ENCODE data around the gene NUB1.

- TF ChIP-seq POLR2A (IDR thresholded peaks at IDR 0.05; ENCODE audit: low read length) (no peak), GATA1 (IDR thresholded peaks at IDR 0.05; ENCODE audit: low read depth, low read length) (no peak)
These were observed 34.1 kb upstream of the NUB1 start for GRCh38 chr7:151307536-151307935.
